A549 (cell line): ENCODE results near the gene DOCK1.

Source experiments
- CHD2 ChIP-seq: fragments of 150-350 bp; IDR thresholded peaks from 2 replicates; pipeline ENCODE4 v1.6.1; 2014; ENCODE audit warnings: low read length; ENCODE audit not compliant: partially characterized antibody
- ESRRA ChIP-seq: fragments of 150-350 bp; IDR thresholded peaks from 2 replicates; pipeline ENCODE4 v1.6.1; 2014; ENCODE audit warnings: mild to moderate bottlenecking, low read length, borderline replicate concordance
- FOXS1 ChIP-seq: fragments of 250-450 bp; sonication (Bioruptor Pico); IDR thresholded peaks from 2 replicates; pipeline ENCODE4 v1.5.0; 2020; ENCODE audit warnings: mild to moderate bottlenecking, moderate library complexity
- POLR2AphosphoS2 ChIP-seq: conservative IDR thresholded peaks from 2 replicates; pipeline ENCODE4 v1.6.1; 2012; ENCODE audit warnings: low read length, improper control_type of control experiment, inconsistent platforms

GRCh38 chr10:127308031-127308430 is 402.8 kb downstream of the DOCK1 start:
- TF ChIP-seq ESRRA = no peak
- TF ChIP-seq FOXS1 (CRISPR knock-in tag) = no peak
- TF ChIP-seq POLR2AphosphoS2 = no peak
- no peak for TF ChIP-seq CHD2
